Measurements from ENCODE around the gene TGM3.

DNA sequence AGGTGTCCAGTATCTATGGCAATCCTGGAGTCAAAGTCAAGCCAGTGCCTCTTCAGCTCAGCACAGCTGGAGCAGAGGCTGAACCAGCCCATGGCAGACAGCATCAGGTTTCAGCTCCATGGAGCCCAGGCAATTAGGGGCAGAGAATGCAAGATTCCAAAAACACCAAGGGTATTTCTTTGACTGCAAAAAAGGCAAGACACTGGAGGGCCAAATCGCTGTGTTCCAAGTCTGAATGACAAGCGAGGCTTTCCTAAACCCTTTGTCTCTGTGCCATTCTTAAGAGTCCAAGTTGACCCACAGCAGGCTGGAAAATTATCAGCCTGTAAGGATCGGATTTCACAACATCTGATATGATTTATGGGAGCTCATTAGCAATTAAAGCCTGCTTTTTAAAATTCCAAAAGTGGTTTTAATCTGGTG is 49.7 kb upstream of the TGM3 start:
- TF ChIP-seq, protein P1, sequence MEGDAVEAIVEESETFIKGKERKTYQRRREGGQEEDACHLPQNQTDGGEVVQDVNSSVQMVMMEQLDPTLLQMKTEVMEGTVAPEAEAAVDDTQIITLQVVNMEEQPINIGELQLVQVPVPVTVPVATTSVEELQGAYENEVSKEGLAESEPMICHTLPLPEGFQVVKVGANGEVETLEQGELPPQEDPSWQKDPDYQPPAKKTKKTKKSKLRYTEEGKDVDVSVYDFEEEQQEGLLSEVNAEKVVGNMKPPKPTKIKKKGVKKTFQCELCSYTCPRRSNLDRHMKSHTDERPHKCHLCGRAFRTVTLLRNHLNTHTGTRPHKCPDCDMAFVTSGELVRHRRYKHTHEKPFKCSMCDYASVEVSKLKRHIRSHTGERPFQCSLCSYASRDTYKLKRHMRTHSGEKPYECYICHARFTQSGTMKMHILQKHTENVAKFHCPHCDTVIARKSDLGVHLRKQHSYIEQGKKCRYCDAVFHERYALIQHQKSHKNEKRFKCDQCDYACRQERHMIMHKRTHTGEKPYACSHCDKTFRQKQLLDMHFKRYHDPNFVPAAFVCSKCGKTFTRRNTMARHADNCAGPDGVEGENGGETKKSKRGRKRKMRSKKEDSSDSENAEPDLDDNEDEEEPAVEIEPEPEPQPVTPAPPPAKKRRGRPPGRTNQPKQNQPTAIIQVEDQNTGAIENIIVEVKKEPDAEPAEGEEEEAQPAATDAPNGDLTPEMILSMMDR (conservative IDR thresholded peaks at IDR 0.05 in 1 of 2, IDR thresholded peaks at IDR 0.05 in 1 of 2; ENCODE audit: low read depth in 1 of 2, low read length in 2 of 2) = no peak
- TF ChIP-seq EZH2 (IDR thresholded peaks at IDR 0.05; ENCODE audit: low read length, missing control alignments) = no peak
